Measurements from ENCODE around the gene HSPA9.

- TF ChIP-seq CTCF (conservative IDR thresholded peaks at IDR 0.05; ENCODE audit: low read depth, low read length) (no peak), EZH2 (IDR thresholded peaks at IDR 0.05; ENCODE audit: borderline replicate concordance, low read depth, low read length, poor library complexity, severe bottlenecking) (no peak)
Observed at GRCh38 chr5:138566792-138567191, 8.4 kb downstream of the HSPA9 start.
